ENCODE data around the gene TMEM45B.
"Not testable (repeated sequence)": the region's sequence is repeated elsewhere in the genome, so short reads cannot be mapped to it uniquely, and the experiment has no call there.

The TMEM45B gene

DNA sequence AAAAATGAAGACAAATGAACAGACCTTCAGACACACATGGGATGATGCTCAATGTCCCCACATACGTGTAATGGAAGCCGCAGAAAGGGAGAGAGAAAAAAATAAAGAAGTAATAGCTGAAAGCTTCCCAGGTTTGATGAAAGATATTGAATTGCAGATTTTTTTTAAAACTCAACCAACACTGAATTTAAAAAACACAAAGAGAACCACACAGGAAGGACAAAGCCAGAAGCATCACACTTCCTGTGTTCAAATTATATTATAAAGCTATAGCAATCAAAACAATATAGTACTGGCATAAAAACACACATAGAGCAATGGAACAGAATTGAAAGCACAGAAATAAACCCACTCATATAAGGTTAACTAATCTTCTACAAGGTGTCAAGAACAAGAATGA lies 26.5 kb downstream of the TMEM45B start:
- no peak for DNase-seq (ENCODE audit: extremely low spot score)
- ChIA-PET CTCF (no interaction called here), POLR2A (no interaction called here)
- TF ChIP-seq TARDBP (IDR thresholded peaks at IDR 0.05): no peak
- no peak for TF ChIP-seq LEF1 (IDR thresholded peaks at IDR 0.05; ENCODE audit: borderline replicate concordance)
- no peak for TF ChIP-seq ELF4 (IDR thresholded peaks at IDR 0.05)
- TF ChIP-seq CTBP1 (IDR thresholded peaks at IDR 0.05; ENCODE audit: borderline replicate concordance): no peak
- TF ChIP-seq, protein P1, sequence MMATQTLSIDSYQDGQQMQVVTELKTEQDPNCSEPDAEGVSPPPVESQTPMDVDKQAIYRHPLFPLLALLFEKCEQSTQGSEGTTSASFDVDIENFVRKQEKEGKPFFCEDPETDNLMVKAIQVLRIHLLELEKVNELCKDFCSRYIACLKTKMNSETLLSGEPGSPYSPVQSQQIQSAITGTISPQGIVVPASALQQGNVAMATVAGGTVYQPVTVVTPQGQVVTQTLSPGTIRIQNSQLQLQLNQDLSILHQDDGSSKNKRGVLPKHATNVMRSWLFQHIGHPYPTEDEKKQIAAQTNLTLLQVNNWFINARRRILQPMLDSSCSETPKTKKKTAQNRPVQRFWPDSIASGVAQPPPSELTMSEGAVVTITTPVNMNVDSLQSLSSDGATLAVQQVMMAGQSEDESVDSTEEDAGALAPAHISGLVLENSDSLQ (IDR thresholded peaks at IDR 0.05): no peak
- TF ChIP-seq ARNT (IDR thresholded peaks at IDR 0.05): no peak
- TF ChIP-seq SP1 (IDR thresholded peaks at IDR 0.05): no peak
- TF ChIP-seq FOXM1 (IDR thresholded peaks at IDR 0.05; ENCODE audit: borderline replicate concordance): no peak
- no peak for TF ChIP-seq FOXA1 (IDR thresholded peaks at IDR 0.05)
- TF ChIP-seq NFRKB (IDR thresholded peaks at IDR 0.05): no peak
- TF ChIP-seq FOXK2 (IDR thresholded peaks at IDR 0.05): no peak
- no peak for TF ChIP-seq HDGF (IDR thresholded peaks at IDR 0.05; ENCODE audit: borderline replicate concordance)
- no peak for TF ChIP-seq BHLHE40 (IDR thresholded peaks at IDR 0.05; ENCODE audit: borderline replicate concordance)
- TF ChIP-seq ZNF384 (IDR thresholded peaks at IDR 0.05): no peak
- TF ChIP-seq SUZ12 (IDR thresholded peaks at IDR 0.05): no peak
- TF ChIP-seq L3MBTL2 (conservative IDR thresholded peaks at IDR 0.05): no peak

DNA sequence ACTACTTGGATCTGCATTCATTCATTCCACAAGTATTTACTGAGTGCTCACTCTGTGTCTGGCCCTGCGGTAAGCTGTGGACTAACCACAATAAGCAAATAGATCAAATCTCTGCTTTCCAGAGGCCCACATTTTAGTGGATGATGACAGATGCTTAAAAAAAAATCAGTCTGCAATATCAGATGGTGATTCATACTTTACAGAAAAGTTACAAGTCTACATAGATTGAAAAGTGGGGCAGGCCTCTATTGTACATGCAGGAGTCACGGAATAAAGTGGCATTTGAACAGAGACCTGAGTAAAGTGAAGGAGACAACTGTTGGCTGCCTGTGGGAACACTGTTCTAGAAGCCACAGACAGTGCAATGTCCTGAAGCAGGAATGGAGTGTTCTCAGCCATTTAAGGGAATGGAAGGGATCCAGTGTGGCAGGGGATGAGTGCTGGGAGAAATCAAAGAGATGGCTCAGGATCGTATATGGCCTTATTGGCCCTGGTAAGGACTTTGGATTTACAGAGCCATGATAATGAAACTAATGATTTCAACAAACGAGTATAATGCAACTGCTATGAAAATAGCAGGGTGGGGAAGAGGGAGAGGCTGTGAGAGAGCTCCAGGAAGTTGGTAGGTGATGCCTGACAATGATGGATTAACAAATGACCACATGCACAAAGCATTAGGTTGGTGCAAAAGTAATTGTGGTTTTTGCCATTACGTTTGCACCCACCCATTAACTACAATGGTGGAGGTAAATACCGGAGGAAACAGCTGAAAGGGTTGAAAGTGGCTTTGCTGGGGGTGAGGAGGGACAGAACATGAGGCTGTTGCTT lies 31.1 kb downstream of the TMEM45B start:
- CTCF ChIA-PET: no interaction called here
- DNase-seq (ENCODE audit: extremely low spot score): no peak
- TF ChIP-seq ELF4 (IDR thresholded peaks at IDR 0.05): no peak
- TF ChIP-seq, protein P1 (IDR thresholded peaks at IDR 0.05): peak; percentile 28; the same call in 1 of the 2 replicates
- POLR2A ChIA-PET: no interaction called here

DNA sequence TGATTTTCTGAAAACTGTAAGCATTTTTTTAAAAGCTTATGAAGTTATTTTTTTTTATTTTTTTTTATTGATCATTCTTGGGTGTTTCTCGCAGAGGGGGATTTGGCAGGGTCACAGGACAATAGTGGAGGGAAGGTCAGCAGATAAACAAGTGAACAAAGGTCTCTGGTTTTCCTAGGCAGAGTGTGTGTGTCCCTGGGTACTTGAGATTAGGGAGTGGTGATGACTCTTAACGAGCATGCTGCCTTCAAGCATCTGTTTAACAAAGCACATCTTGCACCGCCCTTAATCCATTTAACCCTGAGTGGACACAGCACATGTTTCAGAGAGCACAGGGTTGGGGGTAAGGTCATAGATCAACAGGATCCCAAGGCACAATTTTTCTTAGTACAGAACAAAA lies 31.7 kb downstream of the TMEM45B start:
- DNase-seq (ENCODE audit: extremely low spot score); POLR2A ChIA-PET; CTCF ChIA-PET: not testable (repeated sequence)

DNA sequence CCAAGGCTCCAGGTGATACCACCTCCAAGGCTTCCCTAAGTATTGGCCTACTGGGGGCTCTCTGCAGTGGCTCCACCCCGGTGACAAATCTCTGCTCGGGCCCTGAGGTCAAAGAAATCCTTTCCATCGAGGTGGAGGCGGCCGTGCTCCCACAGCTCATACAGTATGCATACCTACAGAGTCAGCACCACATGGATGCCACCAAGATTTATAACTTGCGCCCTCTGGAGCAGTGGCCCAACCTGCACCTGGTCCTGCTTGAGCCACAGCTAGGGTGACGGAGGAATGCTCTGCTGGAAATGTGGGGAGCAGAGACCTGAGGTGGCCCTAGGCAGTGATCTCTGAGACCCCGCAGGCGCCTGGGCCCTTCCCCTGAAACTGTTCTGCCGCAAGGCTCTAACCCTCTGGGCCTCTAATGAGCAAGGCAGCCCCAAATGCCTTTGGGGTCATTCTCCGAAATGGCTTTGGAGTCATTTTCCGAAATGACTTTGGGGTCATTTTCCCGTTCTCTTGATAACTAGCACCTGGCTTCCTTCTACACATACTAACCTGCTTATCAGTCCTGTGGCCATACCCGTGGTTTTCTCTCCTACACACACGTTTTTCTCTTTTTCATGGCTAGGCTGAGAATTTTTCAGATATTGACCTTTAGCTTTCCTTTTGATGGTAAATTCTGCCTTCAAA lies 33.9 kb downstream of the TMEM45B start:
- DNase-seq (ENCODE audit: extremely low spot score): no peak
- ChIA-PET POLR2A (no interaction called here), CTCF (no interaction called here)
- no peak for TF ChIP-seq HDGF (IDR thresholded peaks at IDR 0.05; ENCODE audit: borderline replicate concordance)
- TF ChIP-seq SP1 (IDR thresholded peaks at IDR 0.05): no peak
- no peak for TF ChIP-seq NFRKB (IDR thresholded peaks at IDR 0.05)
- no peak for TF ChIP-seq ZNF384 (IDR thresholded peaks at IDR 0.05)
- TF ChIP-seq, protein P1 (IDR thresholded peaks at IDR 0.05): no peak
- TF ChIP-seq ELF4 (IDR thresholded peaks at IDR 0.05): no peak
- no peak for TF ChIP-seq FOXM1 (IDR thresholded peaks at IDR 0.05; ENCODE audit: borderline replicate concordance)
- no peak for TF ChIP-seq CTBP1 (IDR thresholded peaks at IDR 0.05; ENCODE audit: borderline replicate concordance)
- no peak for TF ChIP-seq L3MBTL2 (conservative IDR thresholded peaks at IDR 0.05)
- no peak for TF ChIP-seq TARDBP (IDR thresholded peaks at IDR 0.05)
- no peak for TF ChIP-seq BHLHE40 (IDR thresholded peaks at IDR 0.05; ENCODE audit: borderline replicate concordance)
- no peak for TF ChIP-seq FOXA1 (IDR thresholded peaks at IDR 0.05)
- TF ChIP-seq ARNT (IDR thresholded peaks at IDR 0.05): no peak
- no peak for TF ChIP-seq LEF1 (IDR thresholded peaks at IDR 0.05; ENCODE audit: borderline replicate concordance)
- TF ChIP-seq SUZ12 (IDR thresholded peaks at IDR 0.05): no peak
- TF ChIP-seq FOXK2 (IDR thresholded peaks at IDR 0.05): no peak

DNA sequence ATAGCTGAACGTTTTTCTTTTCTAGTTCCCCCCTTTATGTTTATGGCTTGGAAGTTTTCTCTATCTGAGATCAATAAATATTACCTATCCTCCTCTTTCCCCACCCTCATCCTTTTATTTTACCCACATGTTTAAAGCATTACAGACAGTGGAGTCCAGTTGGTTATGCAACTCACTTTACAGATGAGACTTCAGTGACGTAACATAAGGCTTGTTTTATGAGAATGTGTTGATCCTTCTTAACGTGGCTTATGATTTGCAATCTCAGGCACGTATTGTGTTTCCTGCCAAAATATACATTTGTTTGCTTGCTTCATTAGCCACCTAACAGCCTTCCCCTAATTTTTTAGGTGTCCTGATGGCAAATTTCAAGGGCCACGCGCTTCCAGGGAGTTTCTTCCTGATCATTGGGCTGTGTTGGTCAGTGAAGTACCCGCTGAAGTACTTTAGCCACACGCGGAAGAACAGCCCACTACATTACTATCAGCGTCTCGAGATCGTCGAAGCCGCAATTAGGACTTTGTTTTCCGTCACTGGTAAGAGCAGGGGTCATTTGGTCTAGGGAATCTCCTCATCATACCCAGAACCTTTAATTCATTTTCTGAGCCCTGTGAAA lies 36.6 kb downstream of the TMEM45B start:
- TF ChIP-seq ARNT (IDR thresholded peaks at IDR 0.05): no peak
- no peak for TF ChIP-seq FOXM1 (IDR thresholded peaks at IDR 0.05; ENCODE audit: borderline replicate concordance)
- TF ChIP-seq HDGF (IDR thresholded peaks at IDR 0.05; ENCODE audit: borderline replicate concordance): no peak
- TF ChIP-seq L3MBTL2 (conservative IDR thresholded peaks at IDR 0.05): no peak
- POLR2A ChIA-PET: no interaction called here
- no peak for DNase-seq (ENCODE audit: extremely low spot score)
- CTCF ChIA-PET: no interaction called here

DNA sequence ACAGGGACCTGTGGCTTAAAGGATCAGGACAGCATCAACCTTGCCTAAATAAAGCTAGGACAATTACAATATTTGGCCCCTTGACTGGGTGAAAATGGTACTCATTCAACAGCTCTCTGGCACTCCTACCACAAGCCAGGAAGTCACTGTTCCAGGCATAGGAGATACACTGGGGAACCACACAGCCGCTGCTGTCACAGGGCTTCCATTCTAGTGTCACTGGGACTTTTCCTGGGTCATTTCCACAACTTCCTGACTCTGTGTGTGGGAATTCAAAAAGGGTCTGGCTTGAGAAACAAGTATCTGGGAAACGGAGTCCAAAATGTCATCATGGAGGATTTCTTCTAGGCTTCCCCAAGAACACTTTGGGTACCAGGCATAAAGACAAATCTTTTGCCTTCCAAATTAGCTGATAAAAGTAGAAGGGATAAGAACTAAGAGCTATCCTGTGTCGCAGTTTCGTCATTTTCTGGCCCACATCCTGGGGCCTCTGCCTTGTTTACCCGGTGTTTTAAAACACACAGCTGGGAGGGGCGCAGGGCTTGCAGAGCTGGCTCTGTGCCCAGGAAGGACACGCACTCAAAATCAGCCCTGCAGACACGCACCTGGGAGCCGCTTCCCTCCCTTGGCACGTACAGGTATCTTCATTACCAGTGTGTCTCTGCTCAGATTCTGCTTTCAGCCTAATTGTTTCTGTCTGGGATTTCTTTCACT lies 38.0 kb downstream of the TMEM45B start:
- ChIA-PET POLR2A (no interaction called here), CTCF (no interaction called here)
- TF ChIP-seq SP1 (IDR thresholded peaks at IDR 0.05) (no peak), LEF1 (IDR thresholded peaks at IDR 0.05; ENCODE audit: borderline replicate concordance) (no peak), HDGF (IDR thresholded peaks at IDR 0.05; ENCODE audit: borderline replicate concordance) (no peak), NFRKB (IDR thresholded peaks at IDR 0.05) (no peak), CTBP1 (IDR thresholded peaks at IDR 0.05; ENCODE audit: borderline replicate concordance) (no peak), BHLHE40 (IDR thresholded peaks at IDR 0.05; ENCODE audit: borderline replicate concordance) (no peak)
- no peak for DNase-seq (ENCODE audit: extremely low spot score)
